HEK293 (cell line): Measurements from ENCODE around the gene GOLGA1.

Experiments used
- CTCF ChIA-PET: fragments of 350-600 bp; formaldehyde crosslinking; extraction: SDS; loops from one replicate; lab custom pipeline; 2021; ENCODE audit warnings: antibody characterized with exemption; lab: Yijun Ruan, JAX
- POLR2A ChIA-PET: fragments of 300-600 bp; formaldehyde crosslinking; extraction: SDS; loops from one replicate; lab custom pipeline; 2020; ENCODE audit warnings: antibody characterized with exemption, inconsistent platforms; lab: Yijun Ruan, JAX
- H3K27ac ChIP-seq: fragments of 200-500 bp; sonication (Bioruptor generic); 2 replicates; pipeline ENCODE4 v1.5.1; 2014; ENCODE audit warnings: low read depth, low read length, control low read depth, inconsistent platforms; ENCODE audit errors: extremely low read depth
- H3K36me3 ChIP-seq, 2 experiments: fragments of 200-500 bp in 1 of 2; sonication (Bioruptor generic) in 1 of 2; 1 replicate in 1 of 2; 2 replicates in 1 of 2; pipeline ENCODE4 v1.5.1; 2014 to 2017; ENCODE audit warnings: inconsistent platforms in 2 of 2, low read length in 2 of 2; ENCODE audit not compliant: control insufficient read depth in 2 of 2, insufficient read depth in 1 of 2
- H3K4me1 ChIP-seq: fragments of 200-500 bp; sonication (Bioruptor generic); 2 replicates; pipeline ENCODE4 v1.5.1; 2014; ENCODE audit warnings: mild to moderate bottlenecking, low read length, inconsistent platforms; ENCODE audit not compliant: control insufficient read depth, insufficient read depth
- H3K4me3 ChIP-seq: 2 replicates; pipeline ENCODE4 v1.5.1; 2011; ENCODE audit warnings: low read depth, mild to moderate bottlenecking, control low read depth, low read length, moderate library complexity
- H3K9me3 ChIP-seq: fragments of 200-500 bp; sonication (Bioruptor generic); 2 replicates; pipeline ENCODE4 v1.5.1; 2014; ENCODE audit warnings: low read depth, low read length, inconsistent platforms; ENCODE audit not compliant: control insufficient read depth, insufficient read depth
- BCL11B ChIP-seq: fragments of 450-650 bp; formaldehyde crosslinking; IDR thresholded peaks from 2 replicates; pipeline ENCODE4 v1.5.1; 2016; ENCODE audit warnings: low read depth, missing biosample characterization, missing genetic modification characterization
- EGR2 ChIP-seq: fragments of 450-650 bp; formaldehyde crosslinking; IDR thresholded peaks from 2 replicates; pipeline ENCODE4 v1.5.1; 2016; ENCODE audit warnings: low read depth, missing biosample characterization, missing genetic modification characterization
- GFI1B ChIP-seq: fragments of 450-650 bp; formaldehyde crosslinking; IDR thresholded peaks from 2 replicates; pipeline ENCODE4 v1.5.1; 2016; ENCODE audit warnings: missing biosample characterization, missing genetic modification characterization
- IKZF3 ChIP-seq: fragments of 450-650 bp; IDR thresholded peaks from 2 replicates; pipeline ENCODE4 v1.5.0; 2018; ENCODE audit warnings: missing biosample characterization, mild to moderate bottlenecking, missing genetic modification characterization, moderate library complexity
- KLF10 ChIP-seq: fragments of 450-650 bp; IDR thresholded peaks from 2 replicates; pipeline ENCODE4 v1.5.1; 2018; ENCODE audit warnings: missing biosample characterization, mild to moderate bottlenecking, missing genetic modification characterization
- KLF8 ChIP-seq: fragments of 450-650 bp; formaldehyde crosslinking; IDR thresholded peaks from 2 replicates; pipeline ENCODE4 v1.5.1; 2016; ENCODE audit warnings: missing biosample characterization, missing genetic modification characterization
- OVOL3 ChIP-seq: fragments of 450-650 bp; formaldehyde crosslinking; IDR thresholded peaks from 2 replicates; pipeline ENCODE4 v1.5.1; 2016; ENCODE audit warnings: missing biosample characterization, missing genetic modification characterization
- PRDM2 ChIP-seq: fragments of 450-650 bp; formaldehyde crosslinking; IDR thresholded peaks from 2 replicates; pipeline ENCODE4 v1.5.1; 2016; ENCODE audit warnings: missing biosample characterization, missing genetic modification characterization, borderline replicate concordance
- SALL2 ChIP-seq: fragments of 450-650 bp; formaldehyde crosslinking; IDR thresholded peaks from 2 replicates; pipeline ENCODE4 v1.5.0; 2017; ENCODE audit warnings: missing biosample characterization, mild to moderate bottlenecking, missing genetic modification characterization, borderline replicate concordance
- SCRT2 ChIP-seq: fragments of 450-650 bp; formaldehyde crosslinking; IDR thresholded peaks from 2 replicates; pipeline ENCODE4 v1.5.1; 2016; ENCODE audit warnings: missing biosample characterization, missing genetic modification characterization
- SP3 ChIP-seq: fragments of 450-650 bp; formaldehyde crosslinking; IDR thresholded peaks from 2 replicates; pipeline ENCODE4 v1.5.1; 2016; ENCODE audit warnings: missing biosample characterization, missing genetic modification characterization
- ZBTB10 ChIP-seq: fragments of 450-650 bp; formaldehyde crosslinking; IDR thresholded peaks from 2 replicates; pipeline ENCODE4 v1.5.1; 2016; ENCODE audit warnings: missing biosample characterization, missing genetic modification characterization
- ZBTB20 ChIP-seq: fragments of 450-650 bp; formaldehyde crosslinking; IDR thresholded peaks from 2 replicates; pipeline ENCODE4 v1.5.1; 2016; ENCODE audit warnings: missing biosample characterization, missing genetic modification characterization
- ZFHX2 ChIP-seq: fragments of 450-650 bp; formaldehyde crosslinking; conservative IDR thresholded peaks from 2 replicates; pipeline ENCODE4 v1.5.1; 2016; ENCODE audit warnings: missing biosample characterization, missing genetic modification characterization
- ZFP69B ChIP-seq: fragments of 450-650 bp; formaldehyde crosslinking; IDR thresholded peaks from 2 replicates; pipeline ENCODE4 v1.5.1; 2016; ENCODE audit warnings: missing biosample characterization, missing genetic modification characterization
- ZNF112 ChIP-seq: fragments of 450-650 bp; formaldehyde crosslinking; IDR thresholded peaks from 2 replicates; pipeline ENCODE4 v1.5.0; 2017; ENCODE audit warnings: missing biosample characterization, missing genetic modification characterization
- ZNF184 ChIP-seq: fragments of 450-650 bp; IDR thresholded peaks from 2 replicates; pipeline ENCODE4 v1.5.1; 2018; ENCODE audit warnings: missing biosample characterization, mild to moderate bottlenecking, missing genetic modification characterization
- ZNF239 ChIP-seq: fragments of 450-650 bp; formaldehyde crosslinking; IDR thresholded peaks from 2 replicates; pipeline ENCODE4 v1.5.1; 2016; ENCODE audit warnings: missing biosample characterization, missing genetic modification characterization
- ZNF24 ChIP-seq: fragments of 450-650 bp; formaldehyde crosslinking; IDR thresholded peaks from 2 replicates; pipeline ENCODE4 v1.5.1; 2016; ENCODE audit warnings: missing biosample characterization, missing genetic modification characterization
- ZNF292 ChIP-seq: fragments of 450-650 bp; formaldehyde crosslinking; IDR thresholded peaks from 2 replicates; pipeline ENCODE4 v1.5.1; 2016; ENCODE audit warnings: low read depth, missing biosample characterization, missing genetic modification characterization, borderline replicate concordance
- ZNF366 ChIP-seq: fragments of 450-650 bp; formaldehyde crosslinking; conservative IDR thresholded peaks from 2 replicates; pipeline ENCODE4 v1.5.1; 2016; ENCODE audit warnings: missing biosample characterization, missing genetic modification characterization
- ZNF426 ChIP-seq: fragments of 450-650 bp; formaldehyde crosslinking; IDR thresholded peaks from 2 replicates; pipeline ENCODE4 v1.5.1; 2017; ENCODE audit warnings: missing biosample characterization, missing genetic modification characterization, mild to moderate bottlenecking, inconsistent platforms, moderate library complexity
- ZNF529 ChIP-seq: fragments of 450-650 bp; formaldehyde crosslinking; IDR thresholded peaks from 2 replicates; pipeline ENCODE4 v1.5.1; 2017; ENCODE audit warnings: missing genetic modification characterization, missing biosample characterization; ENCODE audit not compliant: insufficient replicate concordance
- ZNF558 ChIP-seq: fragments of 450-650 bp; formaldehyde crosslinking; IDR thresholded peaks from 2 replicates; pipeline ENCODE4 v1.5.1; 2016; ENCODE audit warnings: missing biosample characterization, missing genetic modification characterization
- ZNF621 ChIP-seq: fragments of 450-650 bp; formaldehyde crosslinking; IDR thresholded peaks from 2 replicates; pipeline ENCODE4 v1.5.1; 2017; ENCODE audit warnings: missing biosample characterization, missing genetic modification characterization
- ZNF626 ChIP-seq: fragments of 450-650 bp; sonication (Bioruptor Pico); formaldehyde crosslinking; IDR thresholded peaks from 2 replicates; pipeline ENCODE4 v1.5.1; 2018; ENCODE audit warnings: missing biosample characterization, missing genetic modification characterization, inconsistent platforms
- ZNF664 ChIP-seq: fragments of 450-650 bp; formaldehyde crosslinking; IDR thresholded peaks from 2 replicates; pipeline ENCODE4 v1.5.1; 2016; ENCODE audit warnings: missing biosample characterization, missing genetic modification characterization
- ZNF76 ChIP-seq: fragments of 450-650 bp; formaldehyde crosslinking; IDR thresholded peaks from 2 replicates; pipeline ENCODE4; 2016; ENCODE audit warnings: low read depth, missing biosample characterization, missing genetic modification characterization, borderline replicate concordance
- ZNF777 ChIP-seq: fragments of 450-650 bp; formaldehyde crosslinking; IDR thresholded peaks from 2 replicates; pipeline ENCODE4 v1.5.1; 2017; ENCODE audit warnings: missing biosample characterization, missing genetic modification characterization, borderline replicate concordance
- ZSCAN23 ChIP-seq: fragments of 450-650 bp; formaldehyde crosslinking; IDR thresholded peaks from 2 replicates; pipeline ENCODE4 v1.5.1; 2016; ENCODE audit warnings: missing biosample characterization, missing genetic modification characterization

Gene GOLGA1

GRCh38 chr9:124835026-124835557 is 105.8 kb downstream of the GOLGA1 start:
- no peaks in the 10 kb centered on the region for H3K9me3 ChIP-seq
- no peaks in the 10 kb centered on the region for H3K36me3 ChIP-seq
- CTCF ChIA-PET, result interaction anchor here (0.7 to 31.1 kb wide), 7 partner anchors 12 to 298 kb away, joined by 3 to 1257 read pairs (median 4); partner anchors contain the start of genes NR6A1, OLFML2A and WDR38
- POLR2A ChIA-PET, result interaction anchor here (0.6 to 1.7 kb wide), 7 partner anchors 16 to 872 kb away, joined by 3 to 13 read pairs (median 3); partner anchors contain the start of genes MAPKAP1 and NR6A1
- no peak overlapping the region for H3K4me3 ChIP-seq
- H3K27ac ChIP-seq, result peak overlapping the region; percentile 72; the same call in 1 of the 2 replicates
- H3K4me1 ChIP-seq, result peaks cover 7% of the 10 kb centered on the region; the same call in 1 of the 2 replicates
- TF ChIP-seq ZNF529 (tag by site-specific recombination) (no peak), ZNF621 (tag by site-specific recombination) (no peak), IKZF3 (tag by site-specific recombination) (no peak), PRDM2 (no peak), ZNF626 (tag by site-specific recombination) (no peak), GFI1B (tag by site-specific recombination) (no peak), BCL11B (tag by site-specific recombination) (no peak), ZNF664 (no peak), ZBTB20 (tag by site-specific recombination) (peak; percentile 35; the same call in 1 of the 2 replicates), ZFHX2 (tag by site-specific recombination) (peak; percentile 42), ZNF184 (tag by site-specific recombination) (0 out of 2 replicates have a peak, but pooled peaks have one; percentile 43), ZNF112 (tag by site-specific recombination) (no peak), ZNF239 (no peak), EGR2 (tag by site-specific recombination) (0 out of 2 replicates have a peak, but pooled peaks have one; percentile 5), OVOL3 (tag by site-specific recombination) (no peak), ZNF366 (tag by site-specific recombination) (no peak), ZNF558 (tag by site-specific recombination) (0 out of 2 replicates have a peak, but pooled peaks have one; percentile 64), KLF8 (0 out of 2 replicates have a peak, but pooled peaks have one; percentile 1), ZBTB10 (tag by site-specific recombination) (no peak), SCRT2 (tag by site-specific recombination) (peak; percentile 87), KLF10 (tag by site-specific recombination) (0 out of 2 replicates have a peak, but pooled peaks have one; percentile 40), ZNF24 (tag by site-specific recombination) (no peak), ZNF76 (no peak), ZFP69B (tag by site-specific recombination) (no peak), ZNF292 (tag by site-specific recombination) (no peak), SALL2 (tag by site-specific recombination) (no peak), ZNF777 (tag by site-specific recombination) (no peak), SP3 (tag by site-specific recombination) (no peak), ZSCAN23 (tag by site-specific recombination) (no peak), ZNF426 (no peak)
